ENCODE measurements around the gene CDX1.

Gene CDX1

DNA sequence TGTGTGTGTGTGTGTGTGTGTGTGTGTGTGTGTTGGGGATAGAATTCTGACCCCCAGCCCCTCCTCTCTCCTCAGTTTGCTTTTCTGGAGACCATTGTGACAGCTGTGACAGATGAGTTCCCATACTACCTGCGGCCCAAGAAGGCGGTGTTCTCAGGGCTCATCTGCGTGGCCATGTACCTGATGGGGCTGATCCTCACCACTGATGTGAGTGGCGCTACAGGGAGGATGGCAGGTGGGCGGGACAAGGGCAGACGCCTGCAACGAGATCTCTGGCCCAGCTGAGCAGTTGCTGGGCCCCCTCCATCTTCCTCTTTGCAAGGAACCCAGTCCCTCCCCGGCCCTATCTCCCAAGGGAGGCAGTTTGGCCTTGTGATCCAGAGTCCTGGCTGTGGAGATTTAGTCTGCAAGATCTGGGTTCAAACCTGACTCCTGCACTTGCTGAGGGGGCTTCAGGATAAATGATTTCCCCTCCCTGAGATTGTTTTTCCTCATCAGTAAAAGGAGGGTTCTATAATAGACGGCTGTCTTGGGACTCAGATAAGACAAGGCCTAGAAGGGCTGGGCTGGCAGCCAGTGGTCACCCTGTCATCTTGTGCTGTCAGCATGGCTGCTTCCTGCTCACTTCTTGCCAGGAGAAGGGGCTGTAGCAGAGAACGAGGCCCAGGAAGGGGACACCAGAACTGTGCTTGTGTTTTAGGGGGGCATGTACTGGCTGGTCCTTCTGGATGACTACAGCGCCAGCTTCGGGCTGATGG, 37.4 kb downstream of the CDX1 start:
- no peak for TF ChIP-seq GABPA (IDR thresholded peaks at IDR 0.05; ENCODE audit: low read depth)
- TF ChIP-seq SPI1 (IDR thresholded peaks at IDR 0.05; ENCODE audit: borderline replicate concordance, low read depth) = no peak
- TF ChIP-seq, protein P1, sequence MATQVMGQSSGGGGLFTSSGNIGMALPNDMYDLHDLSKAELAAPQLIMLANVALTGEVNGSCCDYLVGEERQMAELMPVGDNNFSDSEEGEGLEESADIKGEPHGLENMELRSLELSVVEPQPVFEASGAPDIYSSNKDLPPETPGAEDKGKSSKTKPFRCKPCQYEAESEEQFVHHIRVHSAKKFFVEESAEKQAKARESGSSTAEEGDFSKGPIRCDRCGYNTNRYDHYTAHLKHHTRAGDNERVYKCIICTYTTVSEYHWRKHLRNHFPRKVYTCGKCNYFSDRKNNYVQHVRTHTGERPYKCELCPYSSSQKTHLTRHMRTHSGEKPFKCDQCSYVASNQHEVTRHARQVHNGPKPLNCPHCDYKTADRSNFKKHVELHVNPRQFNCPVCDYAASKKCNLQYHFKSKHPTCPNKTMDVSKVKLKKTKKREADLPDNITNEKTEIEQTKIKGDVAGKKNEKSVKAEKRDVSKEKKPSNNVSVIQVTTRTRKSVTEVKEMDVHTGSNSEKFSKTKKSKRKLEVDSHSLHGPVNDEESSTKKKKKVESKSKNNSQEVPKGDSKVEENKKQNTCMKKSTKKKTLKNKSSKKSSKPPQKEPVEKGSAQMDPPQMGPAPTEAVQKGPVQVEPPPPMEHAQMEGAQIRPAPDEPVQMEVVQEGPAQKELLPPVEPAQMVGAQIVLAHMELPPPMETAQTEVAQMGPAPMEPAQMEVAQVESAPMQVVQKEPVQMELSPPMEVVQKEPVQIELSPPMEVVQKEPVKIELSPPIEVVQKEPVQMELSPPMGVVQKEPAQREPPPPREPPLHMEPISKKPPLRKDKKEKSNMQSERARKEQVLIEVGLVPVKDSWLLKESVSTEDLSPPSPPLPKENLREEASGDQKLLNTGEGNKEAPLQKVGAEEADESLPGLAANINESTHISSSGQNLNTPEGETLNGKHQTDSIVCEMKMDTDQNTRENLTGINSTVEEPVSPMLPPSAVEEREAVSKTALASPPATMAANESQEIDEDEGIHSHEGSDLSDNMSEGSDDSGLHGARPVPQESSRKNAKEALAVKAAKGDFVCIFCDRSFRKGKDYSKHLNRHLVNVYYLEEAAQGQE (IDR thresholded peaks at IDR 0.05; ENCODE audit: insufficient replicate concordance, low read depth) = no peak
- TF ChIP-seq, protein P2, sequence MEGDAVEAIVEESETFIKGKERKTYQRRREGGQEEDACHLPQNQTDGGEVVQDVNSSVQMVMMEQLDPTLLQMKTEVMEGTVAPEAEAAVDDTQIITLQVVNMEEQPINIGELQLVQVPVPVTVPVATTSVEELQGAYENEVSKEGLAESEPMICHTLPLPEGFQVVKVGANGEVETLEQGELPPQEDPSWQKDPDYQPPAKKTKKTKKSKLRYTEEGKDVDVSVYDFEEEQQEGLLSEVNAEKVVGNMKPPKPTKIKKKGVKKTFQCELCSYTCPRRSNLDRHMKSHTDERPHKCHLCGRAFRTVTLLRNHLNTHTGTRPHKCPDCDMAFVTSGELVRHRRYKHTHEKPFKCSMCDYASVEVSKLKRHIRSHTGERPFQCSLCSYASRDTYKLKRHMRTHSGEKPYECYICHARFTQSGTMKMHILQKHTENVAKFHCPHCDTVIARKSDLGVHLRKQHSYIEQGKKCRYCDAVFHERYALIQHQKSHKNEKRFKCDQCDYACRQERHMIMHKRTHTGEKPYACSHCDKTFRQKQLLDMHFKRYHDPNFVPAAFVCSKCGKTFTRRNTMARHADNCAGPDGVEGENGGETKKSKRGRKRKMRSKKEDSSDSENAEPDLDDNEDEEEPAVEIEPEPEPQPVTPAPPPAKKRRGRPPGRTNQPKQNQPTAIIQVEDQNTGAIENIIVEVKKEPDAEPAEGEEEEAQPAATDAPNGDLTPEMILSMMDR (IDR thresholded peaks at IDR 0.05; ENCODE audit: insufficient read depth, low read length) = no peak

GRCh38 chr5:150204590-150204960, 38.0 kb downstream of the CDX1 start:
- peaks cover 8% of the 10 kb centered on the region for H3K27me3 ChIP-seq (ENCODE audit: insufficient read depth, poor library complexity, severe bottlenecking)
- TF ChIP-seq SPI1 (IDR thresholded peaks at IDR 0.05; ENCODE audit: borderline replicate concordance, low read depth) = no peak
- TF ChIP-seq, protein P1 (IDR thresholded peaks at IDR 0.05; ENCODE audit: insufficient replicate concordance, low read depth) = no peak
- TF ChIP-seq, protein P2 (IDR thresholded peaks at IDR 0.05; ENCODE audit: insufficient read depth, low read length) = no peak
- no peak for TF ChIP-seq POLR2AphosphoS5 (IDR thresholded peaks at IDR 0.05; ENCODE audit: low read depth)
- no peak for TF ChIP-seq GABPA (IDR thresholded peaks at IDR 0.05; ENCODE audit: low read depth)
- no peak overlapping the region for H3K27ac ChIP-seq (replicated peaks)
- no peak for DNase-seq (ENCODE audit: low read depth in 1 of 2, low spot score in 1 of 2)
- H3K4me3 ChIP-seq (replicated peaks; ENCODE audit: insufficient read depth, low read length) = no peak overlapping the region

More for the DNA sequence above, 37.4 kb downstream of the CDX1 start:
- no peak for DNase-seq (ENCODE audit: low read depth in 1 of 2, low spot score in 1 of 2)
- Histone ChIP-seq H3K27ac (replicated peaks) (no peak overlapping the region), H3K4me3 (replicated peaks; ENCODE audit: insufficient read depth, low read length) (no peak overlapping the region), H3K27me3 (ENCODE audit: insufficient read depth, poor library complexity, severe bottlenecking) (peaks cover 4% of the 10 kb centered on the region)

DNA sequence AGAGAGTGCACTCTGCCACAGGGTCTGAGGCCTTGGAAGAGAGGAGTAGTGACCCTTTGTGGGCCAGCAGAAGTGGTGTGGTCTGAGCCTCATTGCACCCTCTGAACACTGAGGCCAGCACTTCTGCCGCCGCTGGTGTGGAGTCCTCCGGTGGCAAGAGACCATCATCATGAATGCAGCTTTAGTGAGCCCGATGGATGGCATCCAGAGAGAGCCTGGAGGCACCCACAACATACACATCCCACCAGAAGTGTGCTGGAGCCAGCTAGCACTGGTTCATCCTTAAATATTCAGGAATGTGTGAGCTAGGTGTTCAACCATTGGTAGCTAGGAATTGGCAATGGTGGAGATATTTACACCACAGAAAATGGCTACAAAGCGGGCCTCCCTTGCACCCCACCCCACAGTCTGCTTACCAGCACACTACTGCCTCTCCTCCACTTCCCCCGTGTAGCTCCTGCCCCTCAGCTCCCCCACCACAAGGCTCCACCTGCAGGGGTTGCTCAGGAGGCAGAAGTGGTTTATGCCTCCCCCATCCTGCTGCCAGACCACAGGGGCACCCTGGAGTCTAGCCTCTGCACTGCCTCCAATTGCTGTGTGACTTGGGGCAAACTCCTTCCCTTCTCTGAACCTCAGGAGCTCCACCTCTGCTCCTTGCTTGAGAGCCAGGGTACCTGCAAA, 39.7 kb downstream of the CDX1 start:
- no peak overlapping the region for H3K4me3 ChIP-seq (replicated peaks; ENCODE audit: insufficient read depth, low read length)
- TF ChIP-seq, protein P2 (IDR thresholded peaks at IDR 0.05; ENCODE audit: insufficient read depth, low read length) = no peak
- TF ChIP-seq, protein P1 (IDR thresholded peaks at IDR 0.05; ENCODE audit: insufficient replicate concordance, low read depth) = no peak
- TF ChIP-seq SPI1 (IDR thresholded peaks at IDR 0.05; ENCODE audit: borderline replicate concordance, low read depth) = peak; percentile 27; the same call in 1 of the 2 replicates
- 0 out of 2 replicates have a peak, but pooled peaks have one; percentile 33 for TF ChIP-seq POLR2AphosphoS5 (IDR thresholded peaks at IDR 0.05; ENCODE audit: low read depth)
- DNase-seq (ENCODE audit: low read depth in 1 of 2, low spot score in 1 of 2) = peak in 1 of 2 experiments; percentile 33

More for the DNA sequence above, 39.7 kb downstream of the CDX1 start:
- peaks cover 8% of the 10 kb centered on the region for H3K27me3 ChIP-seq (ENCODE audit: insufficient read depth, poor library complexity, severe bottlenecking)
- H3K27ac ChIP-seq (replicated peaks) = no peak overlapping the region

All from HL-60 (cell line).